Activated CD8-positive, alpha-beta memory T cell treated with anti-CD3 and anti-CD28 coated beads for 1 hour (primary cell): ENCODE measurements around the gene TMEM183A.

Experiments
- DNase-seq, 2 donors: peaks; one replicate each; pipeline ENCODE4 v3.0.0-alpha.2; 2020; ENCODE audit warnings: low read depth in 1 of 2; ENCODE audit errors: extremely low read depth in 1 of 2

TMEM183A gene

DNA sequence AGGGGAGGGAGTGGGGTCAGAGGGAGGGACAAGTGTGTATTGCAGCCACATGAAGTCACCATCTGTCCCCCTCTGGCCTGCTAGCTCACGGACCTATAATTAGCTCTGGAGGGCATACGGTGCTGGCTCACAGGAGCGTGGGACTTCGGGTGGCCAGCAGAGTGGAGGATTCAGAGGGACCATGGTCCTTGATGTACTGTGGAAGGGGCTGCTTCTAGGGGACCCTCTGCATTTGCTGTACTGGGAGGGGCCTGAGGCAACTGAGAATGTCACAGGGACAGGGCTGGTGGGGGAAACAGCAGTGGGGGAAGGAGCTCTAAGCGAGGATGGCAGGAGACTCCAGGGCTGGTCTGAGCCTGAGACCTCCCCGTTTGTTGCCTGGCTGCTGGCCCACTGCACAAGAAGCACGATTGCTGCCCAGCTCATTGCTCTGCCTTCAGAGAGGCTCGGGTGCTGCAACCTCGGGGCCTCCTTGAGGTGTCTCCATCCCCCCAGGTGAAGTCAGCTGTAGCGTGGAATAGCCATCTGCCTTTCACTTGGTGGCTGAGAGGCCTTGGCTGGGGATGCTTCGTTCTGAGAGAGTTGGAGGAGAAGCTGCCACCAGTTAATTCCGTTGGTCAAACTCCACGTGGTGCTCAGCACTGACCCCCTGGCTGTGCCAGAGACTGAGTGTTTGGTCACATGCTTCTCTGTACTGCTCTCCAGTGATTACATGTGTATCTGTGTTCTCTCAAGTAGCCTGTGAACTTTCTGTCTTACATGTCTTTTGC lies 21.8 kb downstream of the TMEM183A start:
- DNase-seq, result no peak

DNA sequence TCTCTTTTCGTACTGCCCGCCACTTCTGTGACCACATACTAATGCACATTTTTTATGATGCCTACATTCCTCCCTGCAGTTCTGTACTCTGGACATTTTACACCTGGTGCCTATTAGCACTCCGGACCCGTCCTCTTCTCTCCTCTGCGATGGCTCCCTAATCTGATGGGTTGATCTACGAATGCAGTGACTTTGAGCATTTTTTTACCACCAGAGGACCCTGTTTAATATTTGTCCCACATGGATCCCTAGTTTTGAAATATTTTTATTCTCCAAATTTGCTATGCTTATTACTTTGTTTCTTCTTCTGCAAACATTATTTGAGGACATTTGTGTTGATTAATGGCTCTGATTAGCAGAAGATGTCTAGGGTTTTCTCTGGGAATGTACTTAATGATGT lies 24.3 kb downstream of the TMEM183A start:
- no peak for DNase-seq

DNA sequence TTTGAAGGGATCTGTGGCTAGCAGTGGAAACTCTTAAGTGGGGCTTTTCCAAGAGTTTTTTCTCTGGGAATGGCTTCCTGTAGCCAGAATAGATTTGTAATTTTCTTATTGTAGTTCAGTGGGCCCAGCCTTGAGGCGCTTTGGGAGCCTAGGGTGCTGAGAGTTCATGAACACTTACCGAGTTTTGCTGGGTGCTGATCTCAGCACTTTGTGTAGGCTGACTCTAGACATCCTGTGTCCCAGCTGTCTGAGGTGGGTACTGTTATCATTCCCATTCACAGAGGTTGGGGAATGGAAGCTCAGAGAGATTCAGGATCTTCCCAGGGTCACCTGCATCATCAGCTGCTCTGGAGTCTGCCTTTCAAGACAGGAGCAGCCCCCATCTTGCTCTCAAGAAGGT lies 26.1 kb downstream of the TMEM183A start:
- DNase-seq, result no peak

DNA sequence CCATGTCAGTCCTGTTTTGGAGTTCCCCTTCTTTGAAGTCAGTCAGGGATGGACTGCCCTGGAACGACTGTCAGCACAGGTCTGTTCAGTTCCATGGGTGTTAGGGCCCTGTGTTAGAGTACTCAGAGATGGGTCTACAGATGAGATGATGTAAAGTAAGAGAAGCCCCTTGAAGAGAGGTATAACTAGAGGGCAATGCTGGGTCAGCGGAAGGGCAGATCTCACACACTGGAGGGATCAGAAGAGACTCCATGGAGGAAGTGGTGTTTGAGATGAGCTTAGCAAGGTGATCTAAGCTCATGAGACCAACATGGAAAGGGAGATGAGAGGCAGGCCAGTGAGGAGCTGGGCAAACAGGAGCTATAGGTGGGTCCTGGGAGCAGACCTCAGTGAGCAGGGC lies 26.7 kb downstream of the TMEM183A start:
- no peak for DNase-seq

DNA sequence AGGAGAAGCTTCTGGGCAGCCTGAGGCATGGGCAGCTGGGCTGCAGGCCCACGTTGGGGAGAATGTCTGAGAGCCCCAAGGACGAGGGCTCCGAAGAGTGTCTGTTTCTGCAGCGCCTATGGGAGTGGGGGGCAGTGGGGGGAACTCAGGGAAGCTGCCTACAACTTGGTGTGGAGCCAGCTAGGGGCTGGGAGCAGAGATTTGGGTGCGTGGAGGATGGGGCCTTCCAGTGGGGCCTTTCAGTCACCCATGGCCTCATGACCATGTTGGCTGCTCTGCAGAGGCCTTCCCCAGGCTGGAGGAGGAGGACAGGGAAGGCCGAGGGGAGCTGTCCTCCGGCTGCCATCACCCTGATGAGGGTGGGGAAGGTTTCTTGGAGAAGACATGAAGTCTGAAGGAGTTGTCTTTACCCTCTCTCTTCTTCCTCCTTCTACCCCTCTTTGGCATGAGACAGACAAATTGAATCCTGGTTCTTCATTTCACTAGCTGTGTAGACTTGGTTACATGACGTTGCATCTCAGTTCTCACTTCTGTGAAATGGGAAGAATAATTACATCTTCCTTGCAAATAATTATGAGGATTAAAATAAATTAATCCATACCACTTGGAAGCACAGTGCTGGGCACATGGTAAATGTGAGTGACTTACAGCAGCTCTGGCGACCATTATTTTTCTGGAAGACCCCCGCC lies 27.4 kb downstream of the TMEM183A start:
- DNase-seq, result no peak

DNA sequence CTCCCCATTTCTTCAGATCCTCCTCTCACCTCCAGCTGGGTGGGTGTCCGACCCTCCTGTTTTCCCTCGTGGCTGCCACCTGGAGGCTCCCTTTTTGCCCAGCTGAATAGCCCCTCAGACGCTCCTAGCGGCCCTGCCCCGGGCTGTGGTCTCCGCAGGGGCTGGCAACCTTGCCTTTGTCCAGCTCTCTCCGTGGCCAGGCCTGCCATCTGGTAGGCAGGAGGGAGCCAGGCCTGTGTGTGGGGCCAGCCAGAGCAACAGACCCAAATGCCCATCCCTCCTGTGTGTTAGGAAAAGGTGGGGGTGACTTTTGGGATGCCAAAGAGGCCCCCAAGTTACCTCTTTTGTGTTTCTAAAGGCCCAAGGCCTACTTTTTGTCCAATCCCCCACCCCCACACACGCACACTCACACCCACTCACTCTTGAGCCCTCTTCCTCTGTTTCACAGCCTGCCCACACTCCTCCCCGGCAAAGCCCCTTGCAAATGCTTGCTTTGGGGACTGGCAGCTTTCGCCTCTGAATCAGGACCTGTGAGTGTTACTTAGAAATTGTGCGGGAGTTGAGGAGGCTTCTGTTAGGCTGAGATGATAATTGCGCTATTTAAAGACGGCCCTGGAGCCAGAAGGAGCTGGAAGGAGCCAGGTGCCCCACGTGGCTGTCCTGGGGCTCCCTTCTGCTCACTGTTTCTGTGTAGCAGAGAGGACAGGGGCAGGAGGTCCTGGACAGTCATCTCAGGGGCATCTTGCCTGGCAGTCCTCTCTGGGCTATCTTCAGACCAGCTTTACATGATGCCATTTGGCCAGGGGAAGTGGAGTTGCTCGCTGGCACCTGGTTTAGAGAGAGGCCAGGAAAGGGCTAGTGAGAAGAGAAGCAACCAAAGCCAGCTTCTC lies 28.2 kb downstream of the TMEM183A start:
- no peak for DNase-seq

GRCh38 chr1:203036135-203036534 lies 29.0 kb downstream of the TMEM183A start:
- no peak for DNase-seq

GRCh38 chr1:203036537-203036936 lies 29.4 kb downstream of the TMEM183A start:
- no peak for DNase-seq

- no peak for DNase-seq
These were observed 30.5 kb downstream of the TMEM183A start for GRCh38 chr1:203037509-203038190.

DNA sequence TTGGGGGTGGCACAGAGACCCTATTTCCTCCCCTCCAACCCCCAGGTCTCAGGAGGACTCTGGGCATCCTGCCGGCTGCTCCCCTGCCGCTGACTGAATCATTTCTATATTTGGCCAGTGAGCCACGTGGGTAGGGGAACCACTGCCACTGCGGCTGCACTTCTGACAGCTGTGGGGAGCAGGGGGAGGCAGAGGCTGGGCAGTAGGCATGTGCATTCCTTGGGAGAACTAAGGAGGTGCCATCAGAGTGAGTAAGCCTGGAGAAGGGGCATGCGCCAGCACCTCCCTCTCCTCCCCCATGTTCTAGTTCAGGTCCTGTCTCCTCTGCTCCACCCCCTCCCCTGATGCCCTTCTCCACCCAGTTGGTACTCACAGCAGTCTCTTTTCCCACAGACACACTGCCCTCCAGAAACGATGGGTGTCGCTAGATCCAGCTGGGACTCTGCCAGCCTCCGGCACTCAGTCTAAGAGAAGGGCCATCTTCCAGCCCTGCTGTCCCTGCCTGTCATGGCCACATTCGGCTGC lies 31.1 kb downstream of the TMEM183A start:
- no peak for DNase-seq

- DNase-seq, result peak; percentile 29 to 51
These were observed 31.9 kb downstream of the TMEM183A start for GRCh38 chr1:203038891-203039608.

GRCh38 chr1:203039609-203040512 lies 32.7 kb downstream of the TMEM183A start:
- no peak for DNase-seq

- DNase-seq, result no peak
These were observed 33.5 kb downstream of the TMEM183A start for GRCh38 chr1:203040513-203041275.

DNA sequence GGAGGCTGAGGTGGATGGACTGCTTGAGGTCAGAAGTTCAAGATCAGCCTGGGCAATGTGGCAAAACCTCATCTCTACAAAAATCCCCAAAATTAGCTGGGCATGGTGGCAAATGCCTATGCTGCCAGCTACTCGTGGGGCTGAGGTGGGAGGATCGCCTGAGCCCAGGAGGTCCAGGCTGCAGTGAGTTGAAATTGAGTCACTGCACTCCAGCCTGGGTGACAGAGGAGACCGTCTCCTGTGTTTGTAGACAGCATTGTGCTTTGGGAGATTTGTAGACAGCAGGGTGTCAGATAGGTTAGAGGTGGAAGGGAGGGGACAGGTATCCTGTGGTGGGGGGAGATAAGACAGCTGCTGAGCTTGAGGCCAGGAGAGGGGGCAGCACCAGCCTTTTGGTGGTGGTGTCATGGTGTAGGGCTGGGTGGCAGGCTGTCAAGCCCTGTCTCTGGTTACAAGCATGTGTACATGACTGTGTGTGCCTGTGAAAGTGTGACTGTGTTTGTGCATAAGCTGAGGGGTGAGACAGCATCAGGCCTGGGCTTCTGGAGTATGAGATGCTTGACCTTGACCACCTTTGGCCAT lies 34.3 kb downstream of the TMEM183A start:
- no peak for DNase-seq

DNA sequence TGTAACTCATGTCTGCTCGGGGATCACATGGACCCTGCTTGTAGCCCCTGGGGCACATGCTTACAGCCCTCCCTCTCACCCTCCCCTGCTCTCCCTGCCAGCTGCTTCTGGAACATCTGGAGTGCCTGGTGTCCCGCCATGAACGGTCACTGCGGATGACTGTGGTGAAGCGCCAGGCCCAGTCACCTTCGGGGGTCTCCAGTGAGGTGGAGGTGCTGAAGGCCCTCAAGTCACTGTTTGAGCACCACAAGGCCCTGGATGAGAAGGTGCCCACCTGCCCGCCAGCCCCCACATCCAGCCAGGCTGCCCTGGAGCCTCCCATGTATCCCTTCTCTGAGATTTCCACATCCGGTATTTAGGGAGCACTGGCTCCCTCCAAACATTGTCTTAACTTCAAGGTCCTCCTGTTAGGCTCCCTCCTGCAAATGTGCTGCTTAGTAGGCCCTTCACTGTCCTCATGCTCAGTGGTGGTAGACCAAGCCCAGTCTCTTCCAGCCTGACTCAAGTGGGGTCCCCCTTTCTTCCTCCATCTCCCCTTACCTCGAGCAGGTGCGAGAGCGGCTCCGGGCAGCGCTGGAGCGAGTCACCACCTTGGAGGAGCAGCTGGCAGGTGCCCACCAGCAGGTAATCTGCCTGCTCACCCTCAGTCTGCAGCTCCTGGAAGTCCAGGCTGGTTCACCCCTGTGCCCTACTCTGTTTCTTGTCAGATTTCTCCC lies 36.8 kb downstream of the TMEM183A start:
- DNase-seq, result no peak

DNA sequence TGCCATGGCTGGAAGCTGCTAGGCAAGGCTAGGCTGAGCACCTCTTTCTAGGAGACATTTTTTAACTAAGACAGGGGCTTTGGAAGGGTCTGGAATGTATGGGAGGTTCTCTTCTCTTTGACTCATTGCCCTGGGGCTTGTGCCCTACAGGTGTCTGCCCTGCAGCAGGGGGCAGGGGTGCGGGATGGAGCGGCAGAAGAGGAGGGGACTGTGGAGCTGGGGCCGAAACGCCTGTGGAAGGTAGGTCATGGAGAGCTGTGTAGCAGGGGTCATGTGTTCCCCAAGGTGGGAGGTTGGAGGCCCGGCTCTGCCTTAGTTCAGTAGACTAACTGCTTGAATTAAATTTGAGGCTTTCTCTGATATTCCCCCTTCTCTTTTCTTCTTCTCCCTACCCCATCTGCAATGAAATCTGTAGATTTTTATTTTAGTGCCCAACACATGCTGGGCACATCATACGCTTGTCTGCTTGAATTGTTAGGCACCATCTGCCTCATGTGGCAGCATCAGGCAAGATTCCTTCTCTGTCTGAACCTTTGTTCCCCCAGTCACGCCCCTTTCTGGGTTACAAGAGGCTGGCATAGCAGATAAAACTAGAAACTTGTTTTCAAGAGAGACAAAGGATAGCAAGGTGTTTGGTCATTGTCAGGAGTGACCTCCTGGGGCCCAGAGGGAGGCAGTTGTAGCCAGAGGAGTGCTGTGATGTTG lies 37.5 kb downstream of the TMEM183A start:
- DNase-seq, result no peak

DNA sequence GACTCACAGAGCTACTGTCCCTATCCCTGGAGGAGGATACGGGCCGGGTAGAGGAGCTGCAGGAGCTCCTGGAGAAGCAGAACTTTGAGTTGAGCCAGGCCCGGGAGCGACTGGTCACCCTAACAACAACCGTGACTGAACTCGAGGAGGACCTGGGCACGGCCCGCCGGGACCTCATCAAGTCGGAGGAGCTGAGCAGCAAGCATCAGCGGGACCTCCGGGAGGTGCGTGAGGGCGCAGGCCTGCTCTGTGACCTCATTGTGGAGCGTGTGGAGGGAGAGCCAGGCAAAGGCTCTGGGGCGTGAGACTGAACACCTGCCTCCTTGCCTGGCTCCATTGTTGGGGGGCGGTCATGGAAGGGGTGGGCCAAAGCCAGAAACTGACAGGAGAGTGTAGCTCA lies 38.2 kb downstream of the TMEM183A start:
- no peak for DNase-seq
